ENCODE data around the gene SPATA16.

DNA sequence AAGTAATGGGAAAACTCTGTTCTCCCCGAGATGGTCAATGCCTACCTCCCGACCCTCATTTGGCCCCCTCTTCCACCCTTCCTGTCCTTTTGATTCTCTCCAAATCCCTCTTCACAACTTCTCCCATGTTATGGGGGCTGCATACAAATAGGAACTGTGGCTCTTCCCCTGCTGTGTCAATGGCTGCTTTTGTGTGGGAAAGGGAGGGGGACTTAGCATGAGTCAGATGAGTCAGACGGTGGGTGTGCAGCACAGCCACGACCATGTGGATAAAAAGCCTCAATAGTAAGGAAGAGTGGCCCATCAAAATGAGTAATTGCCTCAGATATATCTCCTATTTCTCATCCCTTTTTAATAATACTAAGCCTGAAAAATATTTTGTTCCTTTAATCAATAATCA is 31.9 kb downstream of the SPATA16 start:
- TF ChIP-seq, protein P1, sequence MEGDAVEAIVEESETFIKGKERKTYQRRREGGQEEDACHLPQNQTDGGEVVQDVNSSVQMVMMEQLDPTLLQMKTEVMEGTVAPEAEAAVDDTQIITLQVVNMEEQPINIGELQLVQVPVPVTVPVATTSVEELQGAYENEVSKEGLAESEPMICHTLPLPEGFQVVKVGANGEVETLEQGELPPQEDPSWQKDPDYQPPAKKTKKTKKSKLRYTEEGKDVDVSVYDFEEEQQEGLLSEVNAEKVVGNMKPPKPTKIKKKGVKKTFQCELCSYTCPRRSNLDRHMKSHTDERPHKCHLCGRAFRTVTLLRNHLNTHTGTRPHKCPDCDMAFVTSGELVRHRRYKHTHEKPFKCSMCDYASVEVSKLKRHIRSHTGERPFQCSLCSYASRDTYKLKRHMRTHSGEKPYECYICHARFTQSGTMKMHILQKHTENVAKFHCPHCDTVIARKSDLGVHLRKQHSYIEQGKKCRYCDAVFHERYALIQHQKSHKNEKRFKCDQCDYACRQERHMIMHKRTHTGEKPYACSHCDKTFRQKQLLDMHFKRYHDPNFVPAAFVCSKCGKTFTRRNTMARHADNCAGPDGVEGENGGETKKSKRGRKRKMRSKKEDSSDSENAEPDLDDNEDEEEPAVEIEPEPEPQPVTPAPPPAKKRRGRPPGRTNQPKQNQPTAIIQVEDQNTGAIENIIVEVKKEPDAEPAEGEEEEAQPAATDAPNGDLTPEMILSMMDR (IDR thresholded peaks at IDR 0.05; ENCODE audit: low read depth, low read length, poor library complexity, severe bottlenecking), result no peak
- TF ChIP-seq EZH2phosphoT487 (IDR thresholded peaks at IDR 0.05; ENCODE audit: borderline replicate concordance, low read length), result no peak

All from DOHH2 (cell line).